IPS-18a (cell line): ENCODE results near the gene NCKAP5.

Experiments used
- H3K27ac ChIP-seq: one replicate; pipeline ENCODE4 v1.5.1; 2013; ENCODE audit warnings: low read length
- H3K27me3 ChIP-seq: one replicate; pipeline ENCODE4 v1.6.1; 2013; ENCODE audit warnings: mild to moderate bottlenecking, low read length; ENCODE audit not compliant: control insufficient read depth, insufficient read depth
- H3K36me3 ChIP-seq: one replicate; pipeline ENCODE4 v1.6.1; 2013; ENCODE audit warnings: low read depth, low read length; ENCODE audit not compliant: control insufficient read depth
- H3K4me1 ChIP-seq: one replicate; pipeline ENCODE4 v1.6.1; 2013; ENCODE audit warnings: low read depth, low read length; ENCODE audit not compliant: control insufficient read depth
- H3K4me3 ChIP-seq: one replicate; pipeline ENCODE4 v1.5.1; 2013; ENCODE audit warnings: low read length
- H3K9ac ChIP-seq: one replicate; pipeline ENCODE4 v1.6.1; 2013; ENCODE audit warnings: mild to moderate bottlenecking, low read length, moderate library complexity
- H3K9me3 ChIP-seq: one replicate; pipeline ENCODE4 v1.6.1; 2013; ENCODE audit warnings: low read depth, low read length; ENCODE audit not compliant: control insufficient read depth

NCKAP5 gene

GRCh38 chr2:133495226-133495625 lies 73.0 kb downstream of the NCKAP5 start:
- Histone ChIP-seq H3K36me3 (no peaks in the 10 kb centered on the region), H3K9ac (no peak overlapping the region), H3K4me1 (peaks cover 20% of the 10 kb centered on the region), H3K27ac (no peak overlapping the region), H3K4me3 (no peak overlapping the region), H3K9me3 (no peaks in the 10 kb centered on the region), H3K27me3 (no peaks in the 10 kb centered on the region)

- Histone ChIP-seq H3K27me3 (no peaks in the 10 kb centered on the region), H3K9me3 (no peaks in the 10 kb centered on the region), H3K36me3 (no peaks in the 10 kb centered on the region), H3K9ac (no peak overlapping the region), H3K4me3 (no peak overlapping the region), H3K4me1 (peaks cover 17% of the 10 kb centered on the region), H3K27ac (no peak overlapping the region)
Observed at GRCh38 chr2:133492719-133493380, 75.4 kb downstream of the NCKAP5 start.

- no peak overlapping the region for H3K4me3 ChIP-seq
- H3K27ac ChIP-seq, result no peak overlapping the region
- no peaks in the 10 kb centered on the region for H3K4me1 ChIP-seq
- no peaks in the 10 kb centered on the region for H3K36me3 ChIP-seq
- no peaks in the 10 kb centered on the region for H3K27me3 ChIP-seq
- no peak overlapping the region for H3K9ac ChIP-seq
- H3K9me3 ChIP-seq, result no peaks in the 10 kb centered on the region
Observed at GRCh38 chr2:133490411-133490980, 77.8 kb downstream of the NCKAP5 start.

GRCh38 chr2:133489641-133490410 lies 78.4 kb downstream of the NCKAP5 start:
- Histone ChIP-seq H3K4me3 (no peak overlapping the region), H3K4me1 (no peaks in the 10 kb centered on the region), H3K9ac (no peak overlapping the region), H3K9me3 (no peaks in the 10 kb centered on the region), H3K36me3 (no peaks in the 10 kb centered on the region), H3K27me3 (no peaks in the 10 kb centered on the region), H3K27ac (no peak overlapping the region)

GRCh38 chr2:133489146-133489545 lies 79.1 kb downstream of the NCKAP5 start:
- H3K4me3 ChIP-seq, result no peak overlapping the region
- no peak overlapping the region for H3K9ac ChIP-seq
- H3K27me3 ChIP-seq, result no peaks in the 10 kb centered on the region
- no peaks in the 10 kb centered on the region for H3K36me3 ChIP-seq
- H3K27ac ChIP-seq, result no peak overlapping the region
- H3K4me1 ChIP-seq, result no peaks in the 10 kb centered on the region
- no peaks in the 10 kb centered on the region for H3K9me3 ChIP-seq

- Histone ChIP-seq H3K36me3 (no peaks in the 10 kb centered on the region), H3K4me1 (no peaks in the 10 kb centered on the region), H3K27me3 (no peaks in the 10 kb centered on the region), H3K9me3 (no peaks in the 10 kb centered on the region), H3K4me3 (no peak overlapping the region), H3K9ac (no peak overlapping the region), H3K27ac (no peak overlapping the region)
Observed at GRCh38 chr2:133486771-133487191, 81.5 kb downstream of the NCKAP5 start.

GRCh38 chr2:133485868-133486267 lies 82.4 kb downstream of the NCKAP5 start:
- Histone ChIP-seq H3K4me3 (no peak overlapping the region), H3K4me1 (no peaks in the 10 kb centered on the region), H3K36me3 (no peaks in the 10 kb centered on the region), H3K9me3 (no peaks in the 10 kb centered on the region), H3K9ac (no peak overlapping the region), H3K27me3 (no peaks in the 10 kb centered on the region), H3K27ac (no peak overlapping the region)

- H3K36me3 ChIP-seq, result no peaks in the 10 kb centered on the region
- H3K27ac ChIP-seq, result no peak overlapping the region
- no peak overlapping the region for H3K9ac ChIP-seq
- no peaks in the 10 kb centered on the region for H3K9me3 ChIP-seq
- no peaks in the 10 kb centered on the region for H3K4me1 ChIP-seq
- no peaks in the 10 kb centered on the region for H3K27me3 ChIP-seq
- H3K4me3 ChIP-seq, result no peak overlapping the region
Observed at GRCh38 chr2:133484784-133485183, 83.5 kb downstream of the NCKAP5 start.

- H3K27ac ChIP-seq, result no peak overlapping the region
- H3K4me3 ChIP-seq, result no peak overlapping the region
- no peaks in the 10 kb centered on the region for H3K27me3 ChIP-seq
- no peaks in the 10 kb centered on the region for H3K9me3 ChIP-seq
- no peaks in the 10 kb centered on the region for H3K36me3 ChIP-seq
- H3K4me1 ChIP-seq, result no peaks in the 10 kb centered on the region
- no peak overlapping the region for H3K9ac ChIP-seq
Observed at GRCh38 chr2:133484106-133484505, 84.2 kb downstream of the NCKAP5 start.

GRCh38 chr2:133483181-133483580 lies 85.1 kb downstream of the NCKAP5 start:
- Histone ChIP-seq H3K4me3 (no peak overlapping the region), H3K27me3 (no peaks in the 10 kb centered on the region), H3K27ac (no peak overlapping the region), H3K36me3 (no peaks in the 10 kb centered on the region), H3K9me3 (no peaks in the 10 kb centered on the region), H3K9ac (no peak overlapping the region), H3K4me1 (no peaks in the 10 kb centered on the region)

- no peaks in the 10 kb centered on the region for H3K36me3 ChIP-seq
- H3K9me3 ChIP-seq, result no peaks in the 10 kb centered on the region
- no peak overlapping the region for H3K9ac ChIP-seq
- no peaks in the 10 kb centered on the region for H3K4me1 ChIP-seq
- H3K27ac ChIP-seq, result no peak overlapping the region
- no peaks in the 10 kb centered on the region for H3K27me3 ChIP-seq
- H3K4me3 ChIP-seq, result no peak overlapping the region
Observed at GRCh38 chr2:133480707-133481429, 87.4 kb downstream of the NCKAP5 start.
